Peyer's patch (tissue), 4 donors: ENCODE results near the gene SLC20A1.

ENCODE experiments used
- POLR2A ChIP-seq, 2 donors: fragments of 450-650 bp; IDR thresholded peaks; one replicate each; pipeline ENCODE4 v1.5.1; 2017; ENCODE audit warnings: antibody characterized with exemption in 2 of 2, mild to moderate bottlenecking in 2 of 2, moderate library complexity in 2 of 2
- TF ChIP-seq, protein P1 (sequence below), 6 experiments: fragments of 450-650 bp in 4 of 6; fragments of 200-600 bp in 2 of 6; sonication (generic) in 1 of 6; IDR thresholded peaks; one replicate each; pipeline ENCODE4 v1.5.1; 2017 to 2019; ENCODE audit warnings: antibody characterized with exemption in 6 of 6, mild to moderate bottlenecking in 3 of 6, moderate library complexity in 1 of 6

DNA sequence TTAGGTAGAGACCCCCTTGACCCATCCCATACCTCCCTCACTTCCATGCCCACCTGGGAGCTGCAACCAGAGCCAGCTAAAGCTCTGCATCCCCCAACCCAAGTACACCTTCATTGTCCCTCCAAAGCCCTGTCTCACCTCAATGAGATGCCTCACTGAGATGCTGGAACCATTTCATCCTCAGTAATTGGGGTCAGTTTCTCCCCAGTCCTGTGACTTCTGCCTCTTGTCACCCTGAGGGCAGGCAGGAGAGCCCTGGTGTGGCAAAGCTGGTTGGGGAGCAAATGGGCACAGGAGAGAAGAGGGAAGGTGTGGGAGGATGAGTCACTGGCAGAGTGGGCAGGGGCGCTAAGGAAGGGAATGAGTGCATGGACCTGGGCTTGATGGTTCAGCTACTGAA, 47.2 kb downstream of the SLC20A1 start:
- TF ChIP-seq, protein P1, sequence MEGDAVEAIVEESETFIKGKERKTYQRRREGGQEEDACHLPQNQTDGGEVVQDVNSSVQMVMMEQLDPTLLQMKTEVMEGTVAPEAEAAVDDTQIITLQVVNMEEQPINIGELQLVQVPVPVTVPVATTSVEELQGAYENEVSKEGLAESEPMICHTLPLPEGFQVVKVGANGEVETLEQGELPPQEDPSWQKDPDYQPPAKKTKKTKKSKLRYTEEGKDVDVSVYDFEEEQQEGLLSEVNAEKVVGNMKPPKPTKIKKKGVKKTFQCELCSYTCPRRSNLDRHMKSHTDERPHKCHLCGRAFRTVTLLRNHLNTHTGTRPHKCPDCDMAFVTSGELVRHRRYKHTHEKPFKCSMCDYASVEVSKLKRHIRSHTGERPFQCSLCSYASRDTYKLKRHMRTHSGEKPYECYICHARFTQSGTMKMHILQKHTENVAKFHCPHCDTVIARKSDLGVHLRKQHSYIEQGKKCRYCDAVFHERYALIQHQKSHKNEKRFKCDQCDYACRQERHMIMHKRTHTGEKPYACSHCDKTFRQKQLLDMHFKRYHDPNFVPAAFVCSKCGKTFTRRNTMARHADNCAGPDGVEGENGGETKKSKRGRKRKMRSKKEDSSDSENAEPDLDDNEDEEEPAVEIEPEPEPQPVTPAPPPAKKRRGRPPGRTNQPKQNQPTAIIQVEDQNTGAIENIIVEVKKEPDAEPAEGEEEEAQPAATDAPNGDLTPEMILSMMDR (IDR thresholded peaks at IDR 0.05): no peak
- TF ChIP-seq POLR2A (IDR thresholded peaks at IDR 0.05): no peak
